H54 (cell line): ENCODE measurements around the gene MORN1.
"Not testable (repeated sequence)": the region's sequence is repeated elsewhere in the genome, so short reads cannot be mapped to it uniquely, and the experiment has no call there.

Source experiments
- DNase-seq: peaks from one replicate; pipeline ENCODE4 v3.0.0; 2011; ENCODE audit warnings: low spot score, mixed read lengths; ENCODE audit not compliant: insufficient read length
- FAIRE-seq: peaks from 3 replicates; lab custom pipeline; 2011; peaks lifted over from hg19 to GRCh38; lab: Jason Lieb, UNC
- POLR2A ChIP-seq: IDR thresholded peaks from 2 replicates; pipeline ENCODE4 v1.6.1; 2011; ENCODE audit warnings: low read depth, mild to moderate bottlenecking, low read length

Gene MORN1

GRCh38 chr1:2391041-2391930 lies at the start of gene MORN1, which contains the start of gene RER1:
Gene MORN1 (minus strand): TSS chr1:2391554. CDS start chr1:2391533, 21 bp downstream.
Gene RER1 (plus strand): TSS chr1:2391841. CDS start chr1:2395791, 3,950 bp downstream.
- no peak for FAIRE-seq
- peak; percentile 69 for TF ChIP-seq POLR2A
- peak; percentile 96 for DNase-seq

- FAIRE-seq, result not testable (repeated sequence)
Observed at GRCh38 chr1:2440346-2440745, 49.0 kb upstream of the MORN1 start.

GRCh38 chr1:2439369-2439768 lies 48.0 kb upstream of the MORN1 start:
- TF ChIP-seq POLR2A, result no peak
- DNase-seq (no peak), FAIRE-seq (no peak)

More at GRCh38 chr1:2440346-2440745, 49.0 kb upstream of the MORN1 start:
- DNase-seq, result not testable (repeated sequence)

GRCh38 chr1:2438641-2439040 lies 47.3 kb upstream of the MORN1 start:
- FAIRE-seq (no peak), DNase-seq (no peak)
- TF ChIP-seq POLR2A, result no peak

- no peak for DNase-seq
- no peak for FAIRE-seq
- TF ChIP-seq POLR2A, result no peak
Observed at GRCh38 chr1:2438038-2438437, 46.7 kb upstream of the MORN1 start.

- FAIRE-seq (no peak), DNase-seq (no peak)
- no peak for TF ChIP-seq POLR2A
Observed at GRCh38 chr1:2437617-2438016, 46.3 kb upstream of the MORN1 start.

- no peak for FAIRE-seq
- DNase-seq, result no peak
- TF ChIP-seq POLR2A, result no peak
Observed at GRCh38 chr1:2436876-2437275, 45.5 kb upstream of the MORN1 start.

GRCh38 chr1:2435746-2436355 lies 44.5 kb upstream of the MORN1 start:
- no peak for FAIRE-seq
- no peak for TF ChIP-seq POLR2A

GRCh38 chr1:2435091-2435490 lies 43.7 kb upstream of the MORN1 start:
- no peak for FAIRE-seq
- TF ChIP-seq POLR2A, result no peak
- no peak for DNase-seq

More at GRCh38 chr1:2435746-2436355, 44.5 kb upstream of the MORN1 start:
- DNase-seq, result no peak

- no peak for DNase-seq
- TF ChIP-seq POLR2A, result no peak
- no peak for FAIRE-seq
Observed at GRCh38 chr1:2433936-2434655, 42.7 kb upstream of the MORN1 start.

- FAIRE-seq (no peak), DNase-seq (no peak)
- no peak for TF ChIP-seq POLR2A
Observed at GRCh38 chr1:2433196-2433595, 41.8 kb upstream of the MORN1 start.

- FAIRE-seq (no peak), DNase-seq (no peak)
- no peak for TF ChIP-seq POLR2A
Observed at GRCh38 chr1:2432441-2432844, 41.1 kb upstream of the MORN1 start.

GRCh38 chr1:2431518-2431917 lies 40.2 kb upstream of the MORN1 start:
- no peak for DNase-seq
- FAIRE-seq, result no peak
- TF ChIP-seq POLR2A, result no peak

- FAIRE-seq (no peak), DNase-seq (no peak)
- TF ChIP-seq POLR2A, result no peak
Observed at GRCh38 chr1:2431103-2431502, 39.7 kb upstream of the MORN1 start.
